H1 (cell line): ENCODE data around the gene KYNU. TPM values are rescaled to one million over a fixed set of nuclear protein-coding genes. Genes with fewer than 3 reads are reported as not detected.

Experiments used
- CTCF ChIA-PET: fragments of 300-600 bp; sonication (Branson Sonifier 250); formaldehyde crosslinking; loops from one replicate; lab custom pipeline; 2021; ENCODE audit not compliant: partially characterized antibody; lab: Charles Lee
- POLR2A ChIA-PET: fragments of 300-600 bp; sonication (Branson Sonifier 250); formaldehyde crosslinking; loops from one replicate; lab custom pipeline; 2021; ENCODE audit warnings: inconsistent platforms; ENCODE audit not compliant: partially characterized antibody; lab: Charles Lee
- DNase-seq, 2 experiments: peaks; one replicate each; pipeline versions ENCODE4 v3.0.0 to v3.0.0-alpha.2; 2010 to 2022; ENCODE audit warnings: low spot score in 2 of 2, low read depth in 1 of 2, mixed read lengths in 1 of 2
- FAIRE-seq: peaks from 2 replicates; lab custom pipeline; 2011; peaks lifted over from hg19 to GRCh38; lab: Jason Lieb, UNC
- H2AFZ ChIP-seq: 2 replicates; pipeline ENCODE4 v1.8.1; 2012; ENCODE audit warnings: low read length, inconsistent platforms
- H2AK5ac ChIP-seq: 2 replicates; pipeline ENCODE4 v1.6.1; 2013; ENCODE audit warnings: low read depth, low read length
- H2BK120ac ChIP-seq: replicated peaks from 2 replicates; pipeline ENCODE3; 2013; ENCODE audit warnings: low read depth, low read length, inconsistent platforms
- H2BK12ac ChIP-seq: 2 replicates; pipeline ENCODE4 v1.6.1; 2013; ENCODE audit warnings: low read depth, low read length
- H2BK15ac ChIP-seq: 2 replicates; pipeline ENCODE4 v1.6.1; 2013; ENCODE audit warnings: low read length
- H2BK20ac ChIP-seq: 2 replicates; pipeline ENCODE4 v1.6.1; 2013; ENCODE audit warnings: low read length
- H2BK5ac ChIP-seq: 2 replicates; pipeline ENCODE4 v1.6.1; 2013; ENCODE audit warnings: low read depth, low read length
- H3K14ac ChIP-seq: 2 replicates; pipeline ENCODE4 v1.6.1; 2013; ENCODE audit warnings: inconsistent platforms; ENCODE audit not compliant: insufficient read length
- H3K18ac ChIP-seq: 2 replicates; pipeline ENCODE4 v1.6.1; 2013; ENCODE audit warnings: low read length; ENCODE audit errors: extremely low read depth
- H3K23ac ChIP-seq: 2 replicates; pipeline ENCODE4 v1.6.1; 2013; ENCODE audit warnings: inconsistent platforms; ENCODE audit not compliant: insufficient read length
- H3K23me2 ChIP-seq: 2 replicates; pipeline ENCODE4 v1.6.1; 2013; ENCODE audit warnings: low read depth, low read length
- H3K27ac ChIP-seq: 2 replicates; pipeline ENCODE4 v1.6.1; 2011; ENCODE audit warnings: low read depth, low read length, inconsistent platforms
- H3K27me3 ChIP-seq, 4 experiments: replicated peaks in 1 of 4; 1 replicate in 1 of 4; 2 replicates in 3 of 4; pipeline versions ENCODE4 v1.6.1 to v1.8.1; 2011 to 2013; ENCODE audit warnings: low read length in 3 of 4, mild to moderate bottlenecking in 3 of 4, inconsistent platforms in 2 of 4, mixed read lengths in 2 of 4, moderate library complexity in 1 of 4; ENCODE audit not compliant: control insufficient read depth in 3 of 4, insufficient read depth in 3 of 4; ENCODE audit errors: extremely low read depth in 1 of 4
- H3K36me3 ChIP-seq, 4 experiments: 2 replicates each; pipeline versions ENCODE4 v1.6.1 to v1.8.1; 2011 to 2013; ENCODE audit warnings: mild to moderate bottlenecking in 4 of 4, low read length in 3 of 4, moderate library complexity in 2 of 4, control low read depth in 1 of 4, inconsistent platforms in 1 of 4; ENCODE audit not compliant: insufficient read depth in 4 of 4, control insufficient read depth in 2 of 4
- H3K4ac ChIP-seq: replicated peaks from 2 replicates; pipeline ENCODE3; 2013; ENCODE audit warnings: low read length, low read depth, mixed read lengths, inconsistent platforms; ENCODE audit not compliant: insufficient read length
- H3K4me1 ChIP-seq, 4 experiments: replicated peaks in 1 of 4; 1 replicate in 1 of 4; 2 replicates in 3 of 4; pipeline versions ENCODE4 v1.6.1 to v1.8.1; 2011 to 2013; ENCODE audit warnings: low read length in 3 of 4, inconsistent platforms in 2 of 4, mixed read lengths in 1 of 4; ENCODE audit not compliant: insufficient read depth in 4 of 4, control insufficient read depth in 3 of 4
- H3K4me2 ChIP-seq, 2 experiments: 2 replicates each; pipeline versions ENCODE4 v1.6.1 to v1.8.1; 2011 to 2013; ENCODE audit warnings: low read depth in 2 of 2, low read length in 2 of 2, control low read depth in 1 of 2, inconsistent platforms in 1 of 2, mild to moderate bottlenecking in 1 of 2; ENCODE audit not compliant: insufficient read depth in 1 of 2
- H3K4me3 ChIP-seq, 4 experiments: fragments of 200-600, 300-600 bp in 1 of 4; sonication (generic), shearing (Covaris generic), sonication (Bioruptor Twin) in 1 of 4; 2 replicates each; pipeline versions ENCODE4 v1.5.1 to v1.8.1; 2011 to 2016; ENCODE audit warnings: low read length in 4 of 4, low read depth in 3 of 4, control low read depth in 2 of 4, inconsistent platforms in 2 of 4, mild to moderate bottlenecking in 2 of 4, mixed read lengths in 1 of 4, moderate library complexity in 1 of 4; ENCODE audit not compliant: insufficient read depth in 2 of 4; ENCODE audit errors: extremely low read depth in 1 of 4
- H3K56ac ChIP-seq: replicated peaks from 2 replicates; pipeline ENCODE3; 2013; ENCODE audit warnings: low read depth, mild to moderate bottlenecking, mixed read lengths, low read length, inconsistent platforms; ENCODE audit not compliant: insufficient read length
- H3K79me1 ChIP-seq: 2 replicates; pipeline ENCODE4 v1.6.1; 2013; ENCODE audit warnings: low read depth, low read length, control low read depth
- H3K79me2 ChIP-seq, 2 experiments: 2 replicates each; pipeline versions ENCODE4 v1.6.1 to v1.8.1; 2012 to 2013; ENCODE audit warnings: low read length in 2 of 2, mild to moderate bottlenecking in 2 of 2, inconsistent platforms in 1 of 2; ENCODE audit not compliant: insufficient read depth in 2 of 2, control insufficient read depth in 1 of 2
- H3K9ac ChIP-seq, 4 experiments: replicated peaks in 1 of 4; 1 replicate in 1 of 4; 2 replicates in 3 of 4; pipeline versions ENCODE4 v1.6.1 to v1.8.1; 2011 to 2013; ENCODE audit warnings: low read depth in 3 of 4, low read length in 3 of 4, control low read depth in 2 of 4, mild to moderate bottlenecking in 2 of 4, moderate library complexity in 2 of 4, inconsistent platforms in 1 of 4; ENCODE audit errors: extremely low read depth in 1 of 4
- H3K9me3 ChIP-seq, 2 experiments: 2 replicates each; pipeline versions ENCODE4 v1.6.1 to v1.8.1; 2012 to 2013; ENCODE audit warnings: mild to moderate bottlenecking in 2 of 2, moderate library complexity in 2 of 2, control low read depth in 1 of 2, inconsistent platforms in 1 of 2, low read depth in 1 of 2, low read length in 1 of 2, mixed read lengths in 1 of 2; ENCODE audit not compliant: insufficient read depth in 2 of 2
- H4K20me1 ChIP-seq, 2 experiments: replicated peaks in 1 of 2; 2 replicates each; pipeline versions ENCODE3 to v1.8.1; 2011 to 2013; ENCODE audit warnings: inconsistent platforms in 2 of 2, low read length in 2 of 2, mild to moderate bottlenecking in 1 of 2; ENCODE audit not compliant: insufficient read depth in 2 of 2, control insufficient read depth in 1 of 2
- H4K5ac ChIP-seq: 2 replicates; pipeline ENCODE4 v1.6.1; 2013; ENCODE audit warnings: low read length, low read depth, mixed read lengths, inconsistent platforms; ENCODE audit not compliant: insufficient read length
- H4K8ac ChIP-seq: 2 replicates; pipeline ENCODE4 v1.8.0; 2013; ENCODE audit warnings: mild to moderate bottlenecking, moderate library complexity, low read length, inconsistent platforms; ENCODE audit not compliant: insufficient read depth; ENCODE audit errors: extremely low read depth
- H4K91ac ChIP-seq: replicated peaks from 2 replicates; pipeline ENCODE3; 2013; ENCODE audit warnings: low read length, mixed read lengths, inconsistent platforms; ENCODE audit not compliant: insufficient read length
- JUN ChIP-seq: IDR thresholded peaks from 2 replicates; pipeline ENCODE4 v1.6.1; 2011; ENCODE audit warnings: low read depth, mild to moderate bottlenecking, improper control_type of control experiment, low read length
- WGBS, 2 experiments: shearing (Covaris generic) in 1 of 2; methylation state at CpG; one replicate each; pipeline versions ENCODE4 v1.1.6 to v1.1.7; 2013 to 2015; ENCODE audit warnings: low lambda C conversion rate in 2 of 2, mixed read lengths in 2 of 2, inconsistent platforms in 1 of 2, low coverage in 1 of 2, missing lambda C conversion rate in 1 of 2; ENCODE audit not compliant: insufficient replicate concordance in 2 of 2, insufficient coverage in 1 of 2, insufficient read length in 1 of 2; ENCODE audit errors: extremely low coverage in 1 of 2, missing lambda C conversion rate in 1 of 2; 5-methylcytosine and 5-hydroxymethylcytosine counted together
- polyA plus RNA-seq, 7 experiments: library from polyadenylated mRNA; depleted of rRNA in 3 of 7; stranded (reverse) in 5 of 7; unstranded in 2 of 7; fragments of >200 nt in 5 of 7; fragments of 200-250 nt in 2 of 7; gene quantifications; 1 replicate in 5 of 7; 2 replicates in 1 of 7; 4 replicates in 1 of 7; pipeline versions ENCODE4 v1.2.1 to v1.2.3, GENCODE V29; 2011 to 2013; ENCODE audit warnings: missing spikeins in 2 of 7, mixed read lengths in 2 of 7
- total RNA-seq: library from RNA; stranded (reverse); fragmentation: NEBNext Ultra II Directional; extraction: Animal tissue kit (Norgen Biotek cat#: 25700); gene quantifications from 2 replicates; pipeline ENCODE4 v1.2.1, GENCODE V29; 2021

KYNU gene
- total and polyA plus RNA-seq, 2 of the 8 experiments (the other 6 are each of a cell fraction or from before 2014, with no cell fraction given): 0.09 to 0.13 TPM

DNA sequence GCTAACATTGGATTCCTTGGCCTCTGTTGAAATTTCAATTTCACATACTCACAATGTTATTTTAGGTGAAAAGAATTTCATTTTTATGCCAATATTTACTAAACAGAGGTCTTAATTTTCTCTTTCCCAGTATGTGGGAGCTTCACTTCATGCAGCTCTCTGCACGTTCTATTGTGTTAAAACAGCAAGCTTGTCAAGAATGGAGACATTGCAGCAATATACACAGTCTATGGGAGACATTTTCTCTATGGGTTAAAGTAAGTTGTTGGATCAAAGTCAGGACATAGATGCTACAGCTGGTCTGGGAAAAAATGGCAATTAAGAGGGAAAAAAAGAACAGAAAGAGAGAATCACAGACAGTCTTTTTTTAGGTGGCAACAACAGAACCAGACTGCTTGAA, 181.4 kb downstream of the KYNU start:
- CTCF ChIA-PET: interaction anchor here (0.9 to 1.3 kb wide), 2 partner anchors 38 to 52 kb away, joined by 3 read pairs; no protein-coding TSS in a partner anchor
- Histone ChIP-seq H3K23me2 (no peaks in the 10 kb centered on the region), H3K18ac (no peak overlapping the region), H3K56ac (no peak overlapping the region), H2AK5ac (no peak overlapping the region), H3K27ac (no peak overlapping the region), H3K9me3 (peaks cover 5 to 16% of the 10 kb centered on the region in 2 experiments; a peak in 3 of 4 replicates), H2BK20ac (no peak overlapping the region), H3K4me1 (no peaks in the 10 kb centered on the region), H3K14ac (no peak overlapping the region), H3K4ac (no peak overlapping the region), H3K36me3 (no peaks in the 10 kb centered on the region), H4K5ac (no peak overlapping the region), H4K20me1 (no peaks in the 10 kb centered on the region), H2BK120ac (no peak overlapping the region), H3K4me3 (no peak overlapping the region), H2BK12ac (no peak overlapping the region), H3K23ac (no peak overlapping the region), H4K8ac (no peak overlapping the region), H3K79me1 (no peaks in the 10 kb centered on the region), H3K4me2 (no peak overlapping the region), H2BK15ac (no peak overlapping the region), H3K9ac (no peak overlapping the region), H3K27me3 (no peaks in the 10 kb centered on the region), H4K91ac (no peak overlapping the region), H2BK5ac (no peak overlapping the region), H2AFZ (no peak overlapping the region), H3K79me2 (no peaks in the 10 kb centered on the region)
- WGBS, 2 experiments: 88% methylated on average over 1 of the region's 1 CpG; no CpG with 5 or more reads in 1 of the 2 experiments
- DNase-seq (no peak), FAIRE-seq (no peak)
- POLR2A ChIA-PET: no interaction called here
- no peak for TF ChIP-seq JUN
